GM23338 (cell line): ENCODE data around the gene NLGN1. TPM values are rescaled to one million over a fixed set of nuclear protein-coding genes. Genes with fewer than 3 reads are reported as not detected.

Experiments
- ATAC-seq: fragments of 200-7000 bp; cut with Tn5 transposase; 3 replicates; pipeline ENCODE4 v1.9.1; 2020
- DNase-seq: peaks from one replicate; pipeline ENCODE4 v3.0.0-alpha.2; 2015; ENCODE audit warnings: low spot score
- H2AFZ ChIP-seq: fragments of 200-600 bp; sonication (generic); 2 replicates; pipeline ENCODE4 v1.8.0; 2016; ENCODE audit warnings: antibody characterized with exemption, mild to moderate bottlenecking, moderate library complexity
- H3F3A ChIP-seq: fragments of 200-600 bp; sonication (generic); replicated peaks from 2 replicates; pipeline ENCODE4 v1.8.0; 2017; ENCODE audit warnings: antibody characterized with exemption, mixed run types, low read depth
- H3K27ac ChIP-seq: fragments of 200-600 bp; sonication (generic); 2 replicates; pipeline ENCODE4 v1.6.1; 2016; ENCODE audit warnings: low read depth
- H3K27me3 ChIP-seq: fragments of 200-600 bp; sonication (generic); 2 replicates; pipeline ENCODE4 v1.8.0; 2016; ENCODE audit warnings: mild to moderate bottlenecking, mixed run types, moderate library complexity; ENCODE audit not compliant: insufficient read depth
- H3K36me3 ChIP-seq: fragments of 200-600 bp; sonication (generic); 2 replicates; pipeline ENCODE4 v1.8.0; 2016; ENCODE audit warnings: mild to moderate bottlenecking; ENCODE audit not compliant: insufficient read depth
- H3K4me1 ChIP-seq: fragments of 200-600 bp; sonication (generic); 2 replicates; pipeline ENCODE4 v1.8.0; 2016; ENCODE audit warnings: mild to moderate bottlenecking, moderate library complexity; ENCODE audit not compliant: insufficient read depth
- H3K4me2 ChIP-seq: fragments of 200-600 bp; sonication (generic); 2 replicates; pipeline ENCODE4 v1.7.1; 2017; ENCODE audit warnings: mixed run types
- H3K4me3 ChIP-seq: fragments of 200-600 bp; sonication (generic); 2 replicates; pipeline ENCODE4 v1.6.1; 2016; ENCODE audit warnings: mixed run types
- H3K79me2 ChIP-seq: fragments of 200-600 bp; sonication (generic); replicated peaks from 2 replicates; pipeline ENCODE4 v1.8.0; 2017; ENCODE audit warnings: mild to moderate bottlenecking; ENCODE audit not compliant: insufficient read depth
- H3K9me2 ChIP-seq: fragments of 200-600 bp; sonication (generic); 2 replicates; pipeline ENCODE4 v1.8.0; 2017; ENCODE audit not compliant: insufficient read depth
- H4K20me1 ChIP-seq: fragments of 200-600 bp; sonication (generic); replicated peaks from 2 replicates; pipeline ENCODE4 v1.8.0; 2017; ENCODE audit warnings: mild to moderate bottlenecking; ENCODE audit not compliant: insufficient read depth
- H3K27ac Mint-ChIP-seq: 2 replicates; pipeline ENCODE4 v1.8.0; 2020; ENCODE audit warnings: inconsistent platforms, mild to moderate bottlenecking, moderate library complexity, mixed read lengths
- H3K27me3 Mint-ChIP-seq: 3 replicates; pipeline ENCODE4 v1.8.0; 2022; ENCODE audit warnings: low read depth, mild to moderate bottlenecking, moderate library complexity, mixed read lengths, inconsistent platforms; ENCODE audit not compliant: insufficient read depth, poor library complexity
- H3K36me3 Mint-ChIP-seq: 3 replicates; pipeline ENCODE4 v1.8.0; 2021; ENCODE audit warnings: low read depth, mild to moderate bottlenecking, inconsistent platforms, moderate library complexity, mixed read lengths
- H3K4me1 Mint-ChIP-seq: 3 replicates; pipeline ENCODE4 v1.8.0; 2020; ENCODE audit warnings: mild to moderate bottlenecking, inconsistent platforms, mixed read lengths
- H3K4me3 Mint-ChIP-seq: 3 replicates; pipeline ENCODE4 v1.8.0; 2021; ENCODE audit warnings: moderate library complexity, mild to moderate bottlenecking, inconsistent platforms, mixed read lengths
- H3K9me3 Mint-ChIP-seq: 3 replicates; pipeline ENCODE4 v1.8.0; 2020; ENCODE audit warnings: moderate library complexity, mild to moderate bottlenecking, inconsistent platforms, mixed read lengths
- CREB1 ChIP-seq: fragments of 250-450 bp; sonication (Bioruptor Pico); IDR thresholded peaks from 2 replicates; pipeline ENCODE4 v1.5.0; 2020; ENCODE audit warnings: low read depth, mild to moderate bottlenecking, moderate library complexity
- CTCF ChIP-seq, 2 experiments: fragments of 200-600 bp in 1 of 2; sonication (generic) in 1 of 2; conservative IDR thresholded peaks; 2 replicates each; pipeline versions ENCODE4 v1.5.1 to v1.6.1; 2016 to 2017; ENCODE audit warnings: antibody characterized with exemption in 2 of 2, low read depth in 2 of 2, mild to moderate bottlenecking in 2 of 2, moderate library complexity in 1 of 2
- EZH2 ChIP-seq: fragments of 200-600 bp; sonication (generic); IDR thresholded peaks from one replicate; pipeline ENCODE4 v1.8.0; 2017; ENCODE audit warnings: antibody characterized with exemption, mild to moderate bottlenecking, low read depth; ENCODE audit not compliant: unreplicated experiment
- EZH2phosphoT487 ChIP-seq: fragments of 200-600 bp; sonication (generic); IDR thresholded peaks from one replicate; pipeline ENCODE4 v1.8.1; 2018; ENCODE audit warnings: antibody characterized with exemption; ENCODE audit not compliant: unreplicated experiment
- JUNB ChIP-seq: IDR thresholded peaks from one replicate; pipeline ENCODE4 v1.6.1; 2016; ENCODE audit warnings: antibody characterized with exemption; ENCODE audit not compliant: unreplicated experiment
- NANOG ChIP-seq: IDR thresholded peaks from 2 replicates; pipeline ENCODE4 v1.6.1; 2016; ENCODE audit warnings: antibody characterized with exemption, borderline replicate concordance
- ZNF114 ChIP-seq: fragments of 250-450 bp; sonication (Bioruptor Pico); IDR thresholded peaks from 2 replicates; pipeline ENCODE4 v1.5.0; 2020; ENCODE audit warnings: mild to moderate bottlenecking, moderate library complexity
- polyA plus RNA-seq: library from polyadenylated mRNA; unstranded; fragments of >200 nt; fragmentation: Nextera tagmentation; extraction: Ambion mirVana; gene quantifications from 2 replicates; pipeline ENCODE4 v1.2.1, GENCODE V29; 2016
- total RNA-seq: library from RNA; depleted of rRNA; stranded (reverse); fragments of >200 nt; shearing (Covaris generic); gene quantifications from 2 replicates; pipeline ENCODE4 v1.2.3, GENCODE V29; 2014
- TF ChIP-seq, protein P1 (sequence below): IDR thresholded peaks from 2 replicates; pipeline ENCODE4 v1.6.1; 2016; ENCODE audit warnings: antibody characterized with exemption
- TF ChIP-seq, protein P2 (sequence below): fragments of 250-450 bp; sonication (Bioruptor Pico); IDR thresholded peaks from 2 replicates; pipeline ENCODE4 v1.5.0; 2020; ENCODE audit warnings: mild to moderate bottlenecking, moderate library complexity

NLGN1 gene
- total and polyA plus RNA-seq, 2 experiments from 2014 or later, result 6.5 to 18.6 TPM

GRCh38 chr3:173644086-173645082 lies 246.8 kb downstream of the NLGN1 start:
- TF ChIP-seq, protein P1, sequence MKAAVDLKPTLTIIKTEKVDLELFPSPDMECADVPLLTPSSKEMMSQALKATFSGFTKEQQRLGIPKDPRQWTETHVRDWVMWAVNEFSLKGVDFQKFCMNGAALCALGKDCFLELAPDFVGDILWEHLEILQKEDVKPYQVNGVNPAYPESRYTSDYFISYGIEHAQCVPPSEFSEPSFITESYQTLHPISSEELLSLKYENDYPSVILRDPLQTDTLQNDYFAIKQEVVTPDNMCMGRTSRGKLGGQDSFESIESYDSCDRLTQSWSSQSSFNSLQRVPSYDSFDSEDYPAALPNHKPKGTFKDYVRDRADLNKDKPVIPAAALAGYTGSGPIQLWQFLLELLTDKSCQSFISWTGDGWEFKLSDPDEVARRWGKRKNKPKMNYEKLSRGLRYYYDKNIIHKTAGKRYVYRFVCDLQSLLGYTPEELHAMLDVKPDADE, result no peak
- TF ChIP-seq JUNB (no peak), NANOG (no peak), CREB1 (CRISPR knock-in tag) (no peak), EZH2phosphoT487 (no peak), EZH2 (no peak), CTCF (conservative IDR thresholded peaks at IDR 0.05; ENCODE audit: low read depth in 2 of 2) (no peak), ZNF114 (no peak)
- Mint-ChIP-seq H3K36me3 (no peaks in the 10 kb centered on the region), H3K27ac (no peak overlapping the region; the same call in 1 of the 2 replicates), H3K27me3 (peaks cover 9% of the 10 kb centered on the region), H3K9me3 (no peaks in the 10 kb centered on the region), H3K4me1 (peaks cover 7% of the 10 kb centered on the region; the same call in 2 of the 3 replicates), H3K4me3 (no peak overlapping the region)
- Histone ChIP-seq H3K4me1 (no peaks in the 10 kb centered on the region; the same call in 1 of the 2 replicates), H3K9me2 (no peaks in the 10 kb centered on the region), H3K79me2 (no peaks in the 10 kb centered on the region), H3F3A (no peaks in the 10 kb centered on the region), H3K27me3 (no peaks in the 10 kb centered on the region), H3K4me2 (no peak overlapping the region), H3K36me3 (no peaks in the 10 kb centered on the region), H4K20me1 (no peaks in the 10 kb centered on the region), H3K4me3 (no peak overlapping the region), H2AFZ (no peak overlapping the region), H3K27ac (no peak overlapping the region)
- DNase-seq (no peak), ATAC-seq (no peak)

GRCh38 chr3:173650596-173650995 lies 253.1 kb downstream of the NLGN1 start:
- H3K36me3 Mint-ChIP-seq, result no peaks in the 10 kb centered on the region
- Histone ChIP-seq H3K4me3 (no peak overlapping the region), H3K4me1 (peaks cover 2% of the 10 kb centered on the region; the same call in 1 of the 2 replicates), H3K36me3 (no peaks in the 10 kb centered on the region), H3K9me2 (no peaks in the 10 kb centered on the region), H3K79me2 (no peaks in the 10 kb centered on the region), H3K27me3 (no peaks in the 10 kb centered on the region), H2AFZ (no peak overlapping the region), H3F3A (no peaks in the 10 kb centered on the region), H4K20me1 (no peaks in the 10 kb centered on the region), H3K27ac (no peak overlapping the region), H3K4me2 (no peak overlapping the region)
- H3K4me1 Mint-ChIP-seq, result peaks cover 9% of the 10 kb centered on the region; the same call in 2 of the 3 replicates
- no peak overlapping the region for H3K4me3 Mint-ChIP-seq
- peaks cover 3% of the 10 kb centered on the region for H3K27me3 Mint-ChIP-seq
- DNase-seq (no peak), ATAC-seq (no peak)
- H3K9me3 Mint-ChIP-seq, result no peaks in the 10 kb centered on the region
- no peak overlapping the region for H3K27ac Mint-ChIP-seq
- TF ChIP-seq CTCF (conservative IDR thresholded peaks at IDR 0.05; ENCODE audit: low read depth in 2 of 2), result no peak
- TF ChIP-seq, protein P2, sequence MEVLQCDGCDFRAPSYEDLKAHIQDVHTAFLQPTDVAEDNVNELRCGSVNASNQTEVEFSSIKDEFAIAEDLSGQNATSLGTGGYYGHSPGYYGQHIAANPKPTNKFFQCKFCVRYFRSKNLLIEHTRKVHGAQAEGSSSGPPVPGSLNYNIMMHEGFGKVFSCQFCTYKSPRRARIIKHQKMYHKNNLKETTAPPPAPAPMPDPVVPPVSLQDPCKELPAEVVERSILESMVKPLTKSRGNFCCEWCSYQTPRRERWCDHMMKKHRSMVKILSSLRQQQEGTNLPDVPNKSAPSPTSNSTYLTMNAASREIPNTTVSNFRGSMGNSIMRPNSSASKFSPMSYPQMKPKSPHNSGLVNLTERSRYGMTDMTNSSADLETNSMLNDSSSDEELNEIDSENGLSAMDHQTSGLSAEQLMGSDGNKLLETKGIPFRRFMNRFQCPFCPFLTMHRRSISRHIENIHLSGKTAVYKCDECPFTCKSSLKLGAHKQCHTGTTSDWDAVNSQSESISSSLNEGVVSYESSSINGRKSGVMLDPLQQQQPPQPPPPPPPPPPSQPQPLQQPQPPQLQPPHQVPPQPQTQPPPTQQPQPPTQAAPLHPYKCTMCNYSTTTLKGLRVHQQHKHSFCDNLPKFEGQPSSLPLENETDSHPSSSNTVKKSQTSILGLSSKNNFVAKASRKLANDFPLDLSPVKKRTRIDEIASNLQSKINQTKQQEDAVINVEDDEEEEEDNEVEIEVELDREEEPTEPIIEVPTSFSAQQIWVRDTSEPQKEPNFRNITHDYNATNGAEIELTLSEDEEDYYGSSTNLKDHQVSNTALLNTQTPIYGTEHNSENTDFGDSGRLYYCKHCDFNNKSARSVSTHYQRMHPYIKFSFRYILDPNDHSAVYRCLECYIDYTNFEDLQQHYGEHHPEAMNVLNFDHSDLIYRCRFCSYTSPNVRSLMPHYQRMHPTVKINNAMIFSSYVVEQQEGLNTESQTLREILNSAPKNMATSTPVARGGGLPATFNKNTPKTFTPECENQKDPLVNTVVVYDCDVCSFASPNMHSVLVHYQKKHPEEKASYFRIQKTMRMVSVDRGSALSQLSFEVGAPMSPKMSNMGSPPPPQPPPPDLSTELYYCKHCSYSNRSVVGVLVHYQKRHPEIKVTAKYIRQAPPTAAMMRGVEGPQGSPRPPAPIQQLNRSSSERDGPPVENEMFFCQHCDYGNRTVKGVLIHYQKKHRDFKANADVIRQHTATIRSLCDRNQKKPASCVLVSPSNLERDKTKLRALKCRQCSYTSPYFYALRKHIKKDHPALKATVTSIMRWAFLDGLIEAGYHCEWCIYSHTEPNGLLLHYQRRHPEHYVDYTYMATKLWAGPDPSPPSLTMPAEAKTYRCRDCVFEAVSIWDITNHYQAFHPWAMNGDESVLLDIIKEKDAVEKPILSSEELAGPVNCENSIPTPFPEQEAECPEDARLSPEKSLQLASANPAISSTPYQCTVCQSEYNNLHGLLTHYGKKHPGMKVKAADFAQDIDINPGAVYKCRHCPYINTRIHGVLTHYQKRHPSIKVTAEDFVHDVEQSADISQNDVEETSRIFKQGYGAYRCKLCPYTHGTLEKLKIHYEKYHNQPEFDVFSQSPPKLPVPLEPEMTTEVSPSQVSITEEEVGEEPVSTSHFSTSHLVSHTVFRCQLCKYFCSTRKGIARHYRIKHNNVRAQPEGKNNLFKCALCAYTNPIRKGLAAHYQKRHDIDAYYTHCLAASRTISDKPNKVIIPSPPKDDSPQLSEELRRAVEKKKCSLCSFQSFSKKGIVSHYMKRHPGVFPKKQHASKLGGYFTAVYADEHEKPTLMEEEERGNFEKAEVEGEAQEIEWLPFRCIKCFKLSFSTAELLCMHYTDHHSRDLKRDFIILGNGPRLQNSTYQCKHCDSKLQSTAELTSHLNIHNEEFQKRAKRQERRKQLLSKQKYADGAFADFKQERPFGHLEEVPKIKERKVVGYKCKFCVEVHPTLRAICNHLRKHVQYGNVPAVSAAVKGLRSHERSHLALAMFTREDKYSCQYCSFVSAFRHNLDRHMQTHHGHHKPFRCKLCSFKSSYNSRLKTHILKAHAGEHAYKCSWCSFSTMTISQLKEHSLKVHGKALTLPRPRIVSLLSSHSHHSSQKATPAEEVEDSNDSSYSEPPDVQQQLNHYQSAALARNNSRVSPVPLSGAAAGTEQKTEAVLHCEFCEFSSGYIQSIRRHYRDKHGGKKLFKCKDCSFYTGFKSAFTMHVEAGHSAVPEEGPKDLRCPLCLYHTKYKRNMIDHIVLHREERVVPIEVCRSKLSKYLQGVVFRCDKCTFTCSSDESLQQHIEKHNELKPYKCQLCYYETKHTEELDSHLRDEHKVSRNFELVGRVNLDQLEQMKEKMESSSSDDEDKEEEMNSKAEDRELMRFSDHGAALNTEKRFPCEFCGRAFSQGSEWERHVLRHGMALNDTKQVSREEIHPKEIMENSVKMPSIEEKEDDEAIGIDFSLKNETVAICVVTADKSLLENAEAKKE (CRISPR knock-in tag), result no peak
